Aorta (tissue), 5 donors: ENCODE measurements around the gene PRAMEF2. TPM values are rescaled to one million over a fixed set of nuclear protein-coding genes. Genes with fewer than 3 reads are reported as not detected.
"Not testable (repeated sequence)": the region's sequence is repeated elsewhere in the genome, so short reads cannot be mapped to it uniquely, and the experiment has no call there.

Experiments
- ATAC-seq: fragments of 200-7000 bp; cut with Tn5 transposase; one replicate; pipeline ENCODE4 v1.9.1; 2022; ENCODE audit warnings: moderate library complexity; ENCODE audit not compliant: low FRiP score
- DNase-seq, 2 donors: peaks; one replicate each; pipeline ENCODE4 v3.0.0-alpha.2; 2020
- H3K27ac ChIP-seq, 2 donors: one replicate each; pipeline ENCODE4 v1.5.1; 2013; ENCODE audit warnings: low read length in 2 of 2, mild to moderate bottlenecking in 2 of 2, moderate library complexity in 2 of 2, control low read depth in 1 of 2, inconsistent platforms in 1 of 2, low read depth in 1 of 2
- H3K27me3 ChIP-seq, 2 donors: one replicate each; pipeline ENCODE4 v1.6.1; 2013; ENCODE audit warnings: control low read depth in 1 of 2, low read length in 1 of 2, mild to moderate bottlenecking in 1 of 2, moderate library complexity in 1 of 2; ENCODE audit not compliant: insufficient read depth in 2 of 2, control insufficient read depth in 1 of 2
- H3K36me3 ChIP-seq, 2 donors: one replicate each; pipeline ENCODE4 v1.6.1; 2013; ENCODE audit warnings: control low read depth in 1 of 2, low read length in 1 of 2, mild to moderate bottlenecking in 1 of 2; ENCODE audit not compliant: insufficient read depth in 2 of 2, control insufficient read depth in 1 of 2
- H3K4me1 ChIP-seq, 2 donors: one replicate each; pipeline ENCODE4 v1.6.1; 2013; ENCODE audit warnings: low read length in 2 of 2, control low read depth in 1 of 2, mild to moderate bottlenecking in 1 of 2, moderate library complexity in 1 of 2; ENCODE audit not compliant: insufficient read depth in 2 of 2, control insufficient read depth in 1 of 2
- H3K4me3 ChIP-seq, 2 donors: one replicate each; pipeline ENCODE4 v1.5.1; 2013; ENCODE audit warnings: low read length in 2 of 2, control low read depth in 1 of 2, mild to moderate bottlenecking in 1 of 2
- H3K9me3 ChIP-seq: one replicate; pipeline ENCODE4 v1.6.1; 2013; ENCODE audit warnings: mild to moderate bottlenecking, low read length; ENCODE audit not compliant: control insufficient read depth
- WGBS, 2 donors: extraction: QIAGEN DNeasy Blood & Tissue Kit; methylation state at CpG; one replicate each; pipeline ENCODE4 v1.1.7; 2013; 5-methylcytosine and 5-hydroxymethylcytosine counted together
- intact Hi-C, 2 donors: fragments of 100-400 bp; cut with DNase I; formaldehyde crosslinking; loops; one replicate each; pipeline versions ENCODE4 v1.14.2 to v1.15.0; 2022
- long read RNA-seq, 2 donors: library from polyadenylated mRNA; unstranded; transcript quantifications; one replicate each; pipeline ENCODE4 v2.0.0, GENCODE V29; 2020 to 2021
- polyA plus RNA-seq, 2 donors: library from polyadenylated mRNA; stranded (reverse); fragments of 200-250 nt; gene quantifications; one replicate each; pipeline ENCODE4 v1.2.3, GENCODE V29; 2013
- total RNA-seq, 2 donors: library from RNA; stranded (reverse); fragmentation: NEBNext Ultra II Directional; extraction: Animal tissue kit (Norgen Biotek cat#: 25700); gene quantifications; one replicate each; pipeline ENCODE4 v1.2.1, GENCODE V29; 2021
- donor health status: healthy with polysubstance abuse.
- donor health status: Bipolar disorder and iron deficiency.
- donor health status: DM: no; HTN: no; CAD: no.
- donor health status: DM: no; HTN: no; CAD: no.
- donor health status: DM: yes; HTN: yes; CAD: no.

The PRAMEF2 gene
- total RNA-seq = not detected
- not detected for polyA plus RNA-seq
- long read RNA-seq, donor 1 = 0 reads
- long read RNA-seq, donor 2 = 0 reads

GRCh38 chr1:12856786-12857185 is at the start of gene PRAMEF2:
Gene PRAMEF2 (plus strand): TSS chr1:12857086. CDS start chr1:12859010, 1,924 bp downstream.
- 46 to 84% methylated on average over 2 of the region's 2 CpGs for WGBS, 2 donors
- intact Hi-C loops = not testable (repeated sequence)

GRCh38 chr1:12809933-12810332 is 47.0 kb upstream of the PRAMEF2 start:
- Histone ChIP-seq H3K9me3 (no peaks in the 10 kb centered on the region), H3K4me3 (no peak overlapping the region), H3K4me1 (no peaks in the 10 kb centered on the region), H3K27me3 (peaks cover 0 to 1% of the 10 kb centered on the region in 2 donors), H3K27ac (no peak overlapping the region), H3K36me3 (no peaks in the 10 kb centered on the region)
- 87 to 95% methylated on average over 1 of the region's 1 CpG for WGBS, 2 donors
- intact Hi-C loops = no loop called here
- no peak for DNase-seq
- ATAC-seq = no peak

More at GRCh38 chr1:12856786-12857185, at the start of gene PRAMEF2:
- DNase-seq, H3K9me3 ChIP-seq, H3K27me3 ChIP-seq, H3K36me3 ChIP-seq, H3K4me1 ChIP-seq, ATAC-seq, H3K27ac ChIP-seq, H3K4me3 ChIP-seq: not testable (repeated sequence)

- intact Hi-C loops = no loop called here
Observed at GRCh38 chr1:12810691-12811408, 46.0 kb upstream of the PRAMEF2 start.

GRCh38 chr1:12811409-12811784 is 45.5 kb upstream of the PRAMEF2 start:
- H3K4me1 ChIP-seq = no peaks in the 10 kb centered on the region
- H3K27me3 ChIP-seq = peaks cover 0 to 1% of the 10 kb centered on the region in 2 donors
- no peaks in the 10 kb centered on the region for H3K9me3 ChIP-seq
- ATAC-seq = no peak
- no peak overlapping the region for H3K4me3 ChIP-seq
- H3K36me3 ChIP-seq = no peaks in the 10 kb centered on the region
- 52 to 58% methylated on average over 2 of the region's 2 CpGs for WGBS, 2 donors
- DNase-seq = no peak
- intact Hi-C loops = no loop called here
- no peak overlapping the region for H3K27ac ChIP-seq

More at GRCh38 chr1:12810691-12811408, 46.0 kb upstream of the PRAMEF2 start:
- Histone ChIP-seq H3K27ac (no peak overlapping the region), H3K27me3 (peaks cover 0 to 1% of the 10 kb centered on the region in 2 donors), H3K9me3 (no peaks in the 10 kb centered on the region), H3K36me3 (no peaks in the 10 kb centered on the region), H3K4me3 (no peak overlapping the region), H3K4me1 (no peaks in the 10 kb centered on the region)
- DNase-seq (no peak), ATAC-seq (no peak)
- WGBS, 2 donors = 64 to 69% methylated on average over 5 of the region's 5 CpGs

- H3K36me3 ChIP-seq, H3K9me3 ChIP-seq, ATAC-seq, H3K4me1 ChIP-seq, H3K4me3 ChIP-seq, intact Hi-C loops, H3K27ac ChIP-seq, DNase-seq, H3K27me3 ChIP-seq: not testable (repeated sequence)
- 72 to 77% methylated on average over 6 of the region's 6 CpGs for WGBS, 2 donors
Observed at GRCh38 chr1:12819061-12819460, 37.8 kb upstream of the PRAMEF2 start.

GRCh38 chr1:12831310-12831709 is 25.6 kb upstream of the PRAMEF2 start, which contains the start of gene PRAMEF11:
Gene PRAMEF11 (minus strand): TSS chr1:12831410. CDS start chr1:12828789, 2,621 bp downstream.
- intact Hi-C loops, H3K36me3 ChIP-seq, H3K4me3 ChIP-seq, H3K27me3 ChIP-seq, H3K9me3 ChIP-seq, H3K4me1 ChIP-seq, H3K27ac ChIP-seq, DNase-seq, ATAC-seq: not testable (repeated sequence)
- 58 to 60% methylated on average over 3 of the region's 3 CpGs for WGBS, 2 donors

- H3K9me3 ChIP-seq, intact Hi-C loops, H3K4me3 ChIP-seq, H3K27me3 ChIP-seq, DNase-seq, ATAC-seq, H3K36me3 ChIP-seq, H3K27ac ChIP-seq, H3K4me1 ChIP-seq: not testable (repeated sequence)
- 49 to 53% methylated on average over 2 of the region's 2 CpGs for WGBS, 2 donors
Observed at GRCh38 chr1:12833251-12833650, 23.6 kb upstream of the PRAMEF2 start.

GRCh38 chr1:12848620-12849019 is 8.3 kb upstream of the PRAMEF2 start, which contains the start of gene HNRNPCL1:
Gene HNRNPCL1 (minus strand): TSS chr1:12848720. CDS start chr1:12848289, 431 bp downstream.
- H3K36me3 ChIP-seq, H3K4me1 ChIP-seq, H3K9me3 ChIP-seq, H3K27ac ChIP-seq, DNase-seq, H3K27me3 ChIP-seq, H3K4me3 ChIP-seq, ATAC-seq, intact Hi-C loops: not testable (repeated sequence)
- WGBS, 2 donors = 87 to 91% methylated on average over 7 of the region's 7 CpGs

GRCh38 chr1:12851779-12852178 is 5.1 kb upstream of the PRAMEF2 start:
- 60 to 65% methylated on average over 4 of the region's 4 CpGs for WGBS, 2 donors
- no peaks in the 10 kb centered on the region for H3K36me3 ChIP-seq
- ATAC-seq (no peak), DNase-seq (no peak)
- no peaks in the 10 kb centered on the region for H3K4me1 ChIP-seq
- intact Hi-C loops = no loop called here
- H3K27ac ChIP-seq = no peak overlapping the region
- no peaks in the 10 kb centered on the region for H3K27me3 ChIP-seq
- no peak overlapping the region for H3K4me3 ChIP-seq
- H3K9me3 ChIP-seq = peaks cover 3% of the 10 kb centered on the region
